Transverse colon (tissue), 4 donors: ENCODE measurements around the gene SRXN1.

Source experiments
- CTCF ChIP-seq, 5 experiments: fragments of 200-600 bp in 3 of 5; fragments of 450-650 bp in 2 of 5; sonication (generic) in 3 of 5; IDR thresholded peaks; 1 replicate in 2 of 5; 2 replicates in 3 of 5; pipeline ENCODE4 v1.5.1; 2016 to 2017; ENCODE audit warnings: antibody characterized with exemption in 5 of 5, inconsistent platforms in 3 of 5, mild to moderate bottlenecking in 2 of 5, moderate library complexity in 1 of 5
- EP300 ChIP-seq: sonication (generic); formaldehyde crosslinking; IDR thresholded peaks from one replicate; pipeline ENCODE4 v1.6.1; 2017; ENCODE audit warnings: antibody characterized with exemption, low read depth
- POLR2A ChIP-seq: fragments of 450-650 bp; IDR thresholded peaks from one replicate; pipeline ENCODE4 v1.6.1; 2016; ENCODE audit warnings: antibody characterized with exemption, mild to moderate bottlenecking, moderate library complexity
- POLR2AphosphoS5 ChIP-seq, 3 donors: sonication (generic); formaldehyde crosslinking; IDR thresholded peaks; one replicate each; pipeline ENCODE4 v1.6.1; 2016; ENCODE audit warnings: antibody characterized with exemption in 3 of 3

- TF ChIP-seq CTCF (IDR thresholded peaks at IDR 0.05) (no peak), POLR2A (no peak), POLR2AphosphoS5 (IDR thresholded peaks at IDR 0.05) (no peak), EP300 (no peak)
Observed at GRCh38 chr20:652615-653109, 338 bp downstream of the SRXN1 start.
